Right atrium auricular region (tissue), 2 donors: Measurements from ENCODE around the gene AGTRAP. TPM values are rescaled to one million over a fixed set of nuclear protein-coding genes. Genes with fewer than 3 reads are reported as not detected.

ENCODE experiments used
- DNase-seq: peaks from one replicate; pipeline ENCODE4 v3.0.0-alpha.2; 2019; ENCODE audit warnings: low spot score
- H3K27ac ChIP-seq, 2 donors: fragments of 200-600 bp; sonication (generic); 1 replicate in 1 of 2; 2 replicates in 1 of 2; pipeline ENCODE4 v1.5.1; 2016 to 2019
- H3K27me3 ChIP-seq, 2 donors: fragments of 200-600 bp; sonication (generic); one replicate each; pipeline versions ENCODE4 v1.5.1 to v1.6.0; 2017 to 2019
- H3K36me3 ChIP-seq: fragments of 200-600 bp; sonication (generic); one replicate; pipeline ENCODE4 v1.5.1; 2016
- H3K4me1 ChIP-seq, 2 donors: fragments of 200-600 bp; sonication (generic); one replicate each; pipeline versions ENCODE4 v1.5.1 to v1.6.0; 2017 to 2019
- H3K4me3 ChIP-seq, 2 donors: fragments of 200-600 bp; sonication (generic); 1 replicate in 1 of 2; 2 replicates in 1 of 2; pipeline ENCODE4 v1.5.1; 2017 to 2019; ENCODE audit warnings: mild to moderate bottlenecking in 1 of 2, moderate library complexity in 1 of 2
- H3K9me3 ChIP-seq, 2 donors: fragments of 200-600 bp; sonication (generic); one replicate each; pipeline ENCODE4 v1.5.1; 2019
- total RNA-seq, 2 donors: library from RNA; depleted of rRNA; stranded (reverse); fragments of >200 nt; gene quantifications; one replicate each; pipeline ENCODE4 v1.1.0, GENCODE V29; 2016
- TF ChIP-seq, protein P1 (sequence below), 2 donors: fragments of 200-600 bp; sonication (generic); IDR thresholded peaks; one replicate each; pipeline ENCODE4 v1.5.1; 2019; ENCODE audit warnings: antibody characterized with exemption in 2 of 2

The AGTRAP gene
- total RNA-seq, 2 donors from 2014 or later, result 20.8 to 47.2 TPM

- TF ChIP-seq, protein P1, sequence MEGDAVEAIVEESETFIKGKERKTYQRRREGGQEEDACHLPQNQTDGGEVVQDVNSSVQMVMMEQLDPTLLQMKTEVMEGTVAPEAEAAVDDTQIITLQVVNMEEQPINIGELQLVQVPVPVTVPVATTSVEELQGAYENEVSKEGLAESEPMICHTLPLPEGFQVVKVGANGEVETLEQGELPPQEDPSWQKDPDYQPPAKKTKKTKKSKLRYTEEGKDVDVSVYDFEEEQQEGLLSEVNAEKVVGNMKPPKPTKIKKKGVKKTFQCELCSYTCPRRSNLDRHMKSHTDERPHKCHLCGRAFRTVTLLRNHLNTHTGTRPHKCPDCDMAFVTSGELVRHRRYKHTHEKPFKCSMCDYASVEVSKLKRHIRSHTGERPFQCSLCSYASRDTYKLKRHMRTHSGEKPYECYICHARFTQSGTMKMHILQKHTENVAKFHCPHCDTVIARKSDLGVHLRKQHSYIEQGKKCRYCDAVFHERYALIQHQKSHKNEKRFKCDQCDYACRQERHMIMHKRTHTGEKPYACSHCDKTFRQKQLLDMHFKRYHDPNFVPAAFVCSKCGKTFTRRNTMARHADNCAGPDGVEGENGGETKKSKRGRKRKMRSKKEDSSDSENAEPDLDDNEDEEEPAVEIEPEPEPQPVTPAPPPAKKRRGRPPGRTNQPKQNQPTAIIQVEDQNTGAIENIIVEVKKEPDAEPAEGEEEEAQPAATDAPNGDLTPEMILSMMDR (IDR thresholded peaks at IDR 0.05), result no peak
- Histone ChIP-seq H3K4me3 (no peak overlapping the region), H3K27ac (peak overlapping the region; percentile 96 to 98), H3K4me1 (peaks cover 0 to 86% of the 10 kb centered on the region in 2 donors), H3K9me3 (no peaks in the 10 kb centered on the region), H3K36me3 (peaks cover 10% of the 10 kb centered on the region), H3K27me3 (no peaks in the 10 kb centered on the region)
- no peak for DNase-seq
These were observed 52.7 kb downstream of the AGTRAP start for GRCh38 chr1:11788549-11789053.

GRCh38 chr1:11789126-11790067 is 53.5 kb downstream of the AGTRAP start:
- peak overlapping the region; percentile 96 to 98 for H3K27ac ChIP-seq
- H3K4me3 ChIP-seq, result no peak overlapping the region
- DNase-seq, result no peak
- H3K9me3 ChIP-seq, result no peaks in the 10 kb centered on the region
- H3K4me1 ChIP-seq, result peaks cover 0 to 93% of the 10 kb centered on the region in 2 donors
- H3K27me3 ChIP-seq, result no peaks in the 10 kb centered on the region
- TF ChIP-seq, protein P1 (IDR thresholded peaks at IDR 0.05), result no peak
- H3K36me3 ChIP-seq, result peaks cover 18% of the 10 kb centered on the region

DNA sequence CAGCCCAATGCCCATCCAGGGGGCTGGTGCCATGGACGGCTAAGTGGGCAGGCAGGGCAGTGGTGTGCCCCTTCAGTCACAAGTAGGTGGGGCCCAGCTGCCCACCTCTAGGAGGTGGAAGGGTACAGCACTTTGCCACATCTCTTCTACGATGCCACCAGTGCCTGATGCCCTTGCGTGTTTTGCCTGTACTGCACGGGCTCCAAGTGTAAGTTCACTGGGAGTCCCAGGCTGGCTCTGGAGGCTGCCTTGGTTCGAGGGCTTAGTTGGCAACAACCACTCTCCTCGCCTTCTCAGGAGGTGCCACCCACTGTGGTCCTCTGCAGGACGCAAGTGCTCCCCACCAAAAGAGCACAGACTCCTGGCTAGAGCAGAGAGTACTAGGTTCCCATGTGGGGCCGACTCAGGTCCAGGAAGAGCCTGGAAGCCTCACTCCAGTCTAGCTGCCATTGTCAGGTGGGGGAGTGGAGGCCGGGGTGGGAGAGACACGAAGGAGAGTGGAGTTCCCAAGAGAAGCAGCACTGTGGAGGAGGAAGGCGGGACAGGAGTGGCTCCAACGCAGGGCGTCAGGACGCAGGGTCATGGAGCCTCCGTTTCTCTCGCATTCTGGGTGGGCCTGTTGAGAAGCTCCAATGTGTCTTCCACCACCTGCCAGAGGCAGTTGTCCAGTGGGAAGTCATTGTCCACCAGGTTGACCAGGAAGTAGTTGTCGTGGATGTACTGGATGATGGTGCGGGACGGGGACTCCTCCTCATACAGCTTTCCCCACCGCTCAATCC is 54.4 kb downstream of the AGTRAP start:
- TF ChIP-seq, protein P1 (IDR thresholded peaks at IDR 0.05), result no peak
- H3K36me3 ChIP-seq, result peaks cover 27% of the 10 kb centered on the region
- H3K4me1 ChIP-seq, result peaks cover 0 to 91% of the 10 kb centered on the region in 2 donors
- no peaks in the 10 kb centered on the region for H3K27me3 ChIP-seq
- H3K9me3 ChIP-seq, result no peaks in the 10 kb centered on the region
- no peak for DNase-seq
- H3K27ac ChIP-seq, result peak overlapping the region; percentile 96 to 98
- no peak overlapping the region for H3K4me3 ChIP-seq

DNA sequence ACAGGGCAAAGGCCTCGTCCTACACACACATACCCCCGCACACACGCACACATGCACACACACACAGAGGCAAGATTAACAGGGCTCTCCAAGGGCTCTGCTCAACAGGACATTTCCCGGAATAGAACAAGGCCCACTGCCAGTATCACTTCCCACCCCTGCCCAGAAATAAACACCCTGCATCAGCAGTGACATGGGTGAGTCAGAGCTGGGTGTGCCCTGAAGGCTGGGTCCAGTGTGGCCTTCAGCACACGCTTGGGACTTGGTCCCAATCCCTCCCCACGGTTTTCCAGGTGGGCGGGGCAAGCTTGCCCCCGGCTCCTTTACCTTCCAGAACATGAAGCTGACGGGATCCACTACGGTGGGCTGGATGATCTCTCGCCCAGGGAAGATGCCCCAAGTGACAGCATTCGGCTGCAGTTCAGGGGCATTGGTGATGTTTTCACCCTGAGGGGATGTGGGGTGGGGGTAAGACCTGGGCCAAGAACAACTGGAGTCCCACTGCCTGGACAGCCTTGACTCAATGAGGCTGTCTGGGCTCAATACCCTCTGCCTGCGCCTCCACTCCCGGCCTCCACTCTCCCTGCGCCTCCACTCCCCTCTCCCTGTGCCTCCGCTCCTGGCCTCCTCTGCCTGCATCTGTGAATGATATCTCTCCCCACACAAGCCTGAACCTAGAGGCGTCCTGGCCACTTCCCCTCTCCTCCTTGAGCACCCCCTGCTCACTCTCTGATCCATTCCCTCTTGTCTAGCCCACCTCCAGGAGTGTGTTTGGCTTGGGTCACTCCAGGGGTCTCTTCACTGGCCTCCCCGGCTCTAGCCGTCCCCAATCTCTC is 55.2 kb downstream of the AGTRAP start:
- Histone ChIP-seq H3K27me3 (no peaks in the 10 kb centered on the region), H3K9me3 (no peaks in the 10 kb centered on the region), H3K36me3 (peaks cover 35% of the 10 kb centered on the region), H3K4me1 (peaks cover 0 to 91% of the 10 kb centered on the region in 2 donors), H3K4me3 (peak overlapping the region in 1 of 2 donors; percentile 5), H3K27ac (peak overlapping the region; percentile 96 to 98)
- DNase-seq, result peak; percentile 98
- TF ChIP-seq, protein P1 (IDR thresholded peaks at IDR 0.05), result no peak

DNA sequence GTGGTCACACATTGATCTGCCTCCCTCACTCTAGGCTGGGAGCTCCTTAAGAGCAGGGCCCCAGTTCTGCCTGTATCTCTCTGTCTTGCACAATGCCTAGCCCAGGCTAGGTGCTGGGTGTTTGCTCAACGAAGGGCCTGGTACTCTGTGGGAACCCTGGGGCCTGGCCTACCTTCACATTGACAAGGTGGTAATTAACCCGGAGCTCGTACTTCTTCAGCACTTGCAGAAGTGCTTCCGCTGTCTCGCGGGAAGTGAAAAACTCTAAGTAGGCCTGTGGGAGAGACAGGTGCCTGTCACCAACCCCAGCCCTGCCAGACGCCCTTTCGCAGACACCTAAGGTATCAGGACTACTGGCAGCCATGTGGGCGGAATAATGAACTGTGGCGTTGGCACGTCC is 56.2 kb downstream of the AGTRAP start:
- Histone ChIP-seq H3K4me3 (no peak overlapping the region), H3K27me3 (no peaks in the 10 kb centered on the region), H3K27ac (peak overlapping the region; percentile 96 to 98), H3K9me3 (no peaks in the 10 kb centered on the region), H3K4me1 (peaks cover 0 to 93% of the 10 kb centered on the region in 2 donors), H3K36me3 (peaks cover 35% of the 10 kb centered on the region)
- TF ChIP-seq, protein P1 (IDR thresholded peaks at IDR 0.05), result no peak
- DNase-seq, result no peak
